Measurements from ENCODE around the gene FSD1.
A peak's percentile ranks its signal among the peaks of the same experiment; 100 is the strongest.
"Not testable (repeated sequence)": the region's sequence is repeated elsewhere in the genome, so short reads cannot be mapped to it uniquely, and the experiment has no call there.

Gene FSD1

DNA sequence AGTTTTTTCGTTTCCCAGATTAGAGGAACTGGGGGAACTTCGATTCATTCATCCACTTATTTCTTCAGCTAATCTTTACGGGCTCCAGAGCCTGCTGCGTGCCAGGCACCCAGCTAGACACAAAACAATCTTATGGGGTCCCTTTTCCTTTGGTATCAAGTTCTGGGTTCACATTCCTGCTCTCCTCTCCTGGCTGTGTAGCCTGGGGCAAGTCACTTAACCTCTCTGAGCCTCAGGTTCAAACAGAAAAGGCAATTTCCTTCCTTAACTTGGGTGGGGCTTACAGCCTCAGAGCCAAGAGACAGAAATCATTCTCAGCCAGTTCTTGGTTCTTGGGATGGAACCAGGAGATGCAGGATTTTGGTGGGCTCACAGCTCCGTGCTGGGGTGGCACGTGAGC is 19.4 kb upstream of the FSD1 start:
- no peak for DNase-seq (ENCODE audit: low spot score)

DNA sequence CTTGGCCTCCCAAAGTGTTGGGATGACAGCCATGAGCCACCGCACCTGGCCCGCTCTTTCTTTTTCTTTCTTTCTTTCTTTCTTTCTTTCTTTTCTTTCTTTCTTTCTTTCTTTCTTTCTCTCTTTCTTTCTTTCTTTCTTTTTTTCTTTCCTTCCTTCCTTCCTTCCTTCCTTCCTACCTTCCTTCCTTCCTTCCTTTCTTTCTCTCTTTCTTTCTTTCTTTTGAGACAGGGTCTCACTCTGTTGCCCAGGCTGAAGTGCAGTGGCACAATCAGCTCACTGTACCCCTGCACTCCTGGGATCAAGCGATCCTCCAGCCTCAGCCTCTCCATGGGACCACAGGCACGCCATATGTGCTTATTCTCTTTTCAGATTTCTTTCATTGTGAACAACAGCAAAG is 18.3 kb upstream of the FSD1 start:
- DNase-seq (ENCODE audit: low spot score) = not testable (repeated sequence)

DNA sequence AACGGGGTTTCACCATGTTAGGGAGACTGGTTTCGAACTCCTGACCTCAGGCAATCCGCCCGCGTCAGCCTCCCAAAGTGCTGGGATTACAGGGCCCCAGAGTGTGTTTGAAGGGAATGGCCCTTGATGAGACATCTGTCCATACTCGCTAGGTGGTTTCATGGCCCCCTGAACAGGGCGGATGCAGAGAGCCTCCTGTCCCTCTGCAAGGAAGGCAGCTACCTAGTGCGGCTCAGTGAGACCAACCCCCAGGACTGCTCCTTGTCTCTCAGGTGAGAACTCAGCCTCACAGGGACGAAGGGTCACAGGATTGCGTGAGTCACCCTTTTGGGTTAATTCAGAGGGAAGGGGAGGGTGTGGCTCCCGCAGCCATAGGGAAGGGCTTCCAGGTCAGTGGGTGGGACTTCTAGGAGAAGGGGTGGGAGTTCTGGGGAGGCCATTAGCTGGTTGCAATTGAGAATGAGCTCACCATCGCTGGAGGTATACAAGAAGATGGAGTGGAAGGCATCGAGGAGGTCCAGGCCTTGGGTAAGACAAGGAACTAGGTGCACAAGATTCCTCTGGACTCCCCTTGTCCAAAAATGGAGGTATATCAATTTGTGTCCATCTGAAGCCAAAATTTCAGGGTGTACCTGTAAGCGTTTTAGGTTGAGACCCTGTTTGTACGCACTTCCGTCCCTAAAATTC is 16.2 kb upstream of the FSD1 start:
- DNase-seq (ENCODE audit: low spot score) = no peak

DNA sequence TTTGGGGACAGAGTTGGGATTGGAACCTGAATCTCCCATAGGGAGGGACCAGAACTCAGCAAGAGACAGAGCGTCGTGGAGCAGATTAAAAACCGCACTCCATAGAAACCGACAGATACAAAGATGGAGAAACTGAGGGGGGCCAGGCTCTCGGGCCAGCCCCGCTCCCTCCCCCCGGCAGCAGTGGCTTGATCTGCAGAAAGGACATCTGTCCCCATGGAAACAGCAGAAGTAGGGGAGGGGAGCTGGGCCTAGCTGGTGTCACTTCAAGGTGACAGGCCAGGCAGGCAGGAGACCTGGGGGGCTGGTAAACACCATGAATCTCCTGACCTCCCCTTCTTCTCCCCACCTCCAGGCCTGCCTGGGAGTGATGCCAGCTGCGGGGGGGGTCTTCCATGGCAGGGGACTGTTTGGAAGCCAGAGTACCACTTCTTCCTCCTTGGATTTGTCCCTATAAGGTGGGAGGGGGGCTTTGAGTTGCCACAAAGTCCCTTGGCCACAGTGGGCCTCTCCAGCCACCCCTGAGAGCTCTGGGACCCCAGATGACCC is 13.1 kb upstream of the FSD1 start:
- no peak for DNase-seq (ENCODE audit: low spot score)

DNA sequence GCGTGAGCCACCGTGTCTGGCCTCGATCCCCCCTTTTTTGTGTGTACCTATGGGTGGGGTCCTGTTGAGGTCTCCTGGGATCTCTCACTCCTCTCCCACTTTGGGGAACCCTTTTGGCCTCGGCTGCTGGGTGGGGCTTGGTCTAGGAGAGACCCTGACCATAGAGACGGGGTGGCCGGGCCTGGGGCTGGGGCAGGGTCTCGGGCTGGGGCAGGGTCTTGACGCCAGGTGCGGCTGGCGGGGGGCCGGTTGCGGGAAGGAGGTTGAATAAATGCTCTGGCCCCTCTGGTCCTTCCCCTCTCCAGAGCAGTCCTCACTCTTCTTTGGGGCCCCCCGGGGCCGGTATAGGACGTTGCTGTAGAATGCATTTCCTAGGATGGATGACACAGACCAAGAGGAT is 11.9 kb upstream of the FSD1 start:
- no peak for DNase-seq (ENCODE audit: low spot score)

DNA sequence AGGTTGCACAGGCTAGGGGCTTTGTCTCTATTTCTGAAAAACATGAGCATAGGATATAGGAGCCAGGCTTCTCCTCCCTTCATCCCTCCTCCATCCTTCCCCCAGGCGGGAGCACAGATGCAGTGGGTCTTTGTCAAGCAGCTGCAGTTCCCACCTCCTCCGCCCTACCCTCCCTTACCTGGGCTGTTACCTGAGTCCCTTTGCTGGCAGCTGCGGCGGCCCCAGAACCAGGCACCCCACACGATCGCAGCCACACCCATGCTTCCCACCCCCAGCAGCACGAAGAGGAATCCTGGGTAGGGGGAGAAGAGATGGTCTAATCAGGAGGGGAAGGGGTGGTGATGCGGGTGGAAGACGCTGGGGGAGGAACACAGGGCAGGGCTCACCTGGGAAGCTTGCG is 10.0 kb upstream of the FSD1 start:
- DNase-seq (ENCODE audit: low spot score) = no peak

DNA sequence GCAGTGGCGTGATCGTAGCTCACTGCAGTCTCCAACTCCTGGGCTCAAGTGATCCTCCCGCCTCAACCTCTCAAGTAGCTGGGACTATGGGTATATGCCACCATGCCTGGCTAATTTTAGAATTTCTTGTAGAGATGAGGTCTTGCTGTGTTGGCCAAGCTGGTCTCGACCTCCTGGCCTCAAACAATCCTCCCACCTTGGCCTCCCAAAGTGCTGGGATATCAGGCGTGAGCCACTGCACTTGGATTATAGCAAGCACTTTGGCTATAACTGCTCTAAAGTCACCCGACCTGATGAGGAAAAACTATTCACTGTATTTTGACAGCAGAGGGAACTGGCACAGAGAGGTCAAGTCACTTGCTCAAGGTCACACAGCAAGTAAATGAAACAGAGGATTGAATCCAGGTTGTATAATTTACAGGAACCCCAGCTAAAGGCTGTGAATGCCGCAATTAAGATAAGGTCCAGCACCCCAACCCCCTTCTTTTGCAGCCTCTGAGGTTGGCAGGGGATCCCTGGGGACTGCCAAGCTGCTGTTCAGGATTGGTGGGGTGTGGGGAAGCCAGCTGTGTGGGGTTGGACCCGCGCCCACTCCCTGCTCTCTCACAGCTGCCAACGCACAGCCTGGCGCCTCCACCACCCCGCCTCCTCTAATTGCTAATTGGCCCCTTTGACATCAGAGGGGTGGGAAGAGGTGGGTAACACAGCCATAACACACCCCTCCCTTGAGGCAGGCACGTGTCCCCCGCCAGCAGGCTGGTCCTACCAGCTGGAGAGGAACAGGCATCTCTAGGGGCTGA is 8.2 kb upstream of the FSD1 start:
- DNase-seq (ENCODE audit: low spot score) = no peak

DNA sequence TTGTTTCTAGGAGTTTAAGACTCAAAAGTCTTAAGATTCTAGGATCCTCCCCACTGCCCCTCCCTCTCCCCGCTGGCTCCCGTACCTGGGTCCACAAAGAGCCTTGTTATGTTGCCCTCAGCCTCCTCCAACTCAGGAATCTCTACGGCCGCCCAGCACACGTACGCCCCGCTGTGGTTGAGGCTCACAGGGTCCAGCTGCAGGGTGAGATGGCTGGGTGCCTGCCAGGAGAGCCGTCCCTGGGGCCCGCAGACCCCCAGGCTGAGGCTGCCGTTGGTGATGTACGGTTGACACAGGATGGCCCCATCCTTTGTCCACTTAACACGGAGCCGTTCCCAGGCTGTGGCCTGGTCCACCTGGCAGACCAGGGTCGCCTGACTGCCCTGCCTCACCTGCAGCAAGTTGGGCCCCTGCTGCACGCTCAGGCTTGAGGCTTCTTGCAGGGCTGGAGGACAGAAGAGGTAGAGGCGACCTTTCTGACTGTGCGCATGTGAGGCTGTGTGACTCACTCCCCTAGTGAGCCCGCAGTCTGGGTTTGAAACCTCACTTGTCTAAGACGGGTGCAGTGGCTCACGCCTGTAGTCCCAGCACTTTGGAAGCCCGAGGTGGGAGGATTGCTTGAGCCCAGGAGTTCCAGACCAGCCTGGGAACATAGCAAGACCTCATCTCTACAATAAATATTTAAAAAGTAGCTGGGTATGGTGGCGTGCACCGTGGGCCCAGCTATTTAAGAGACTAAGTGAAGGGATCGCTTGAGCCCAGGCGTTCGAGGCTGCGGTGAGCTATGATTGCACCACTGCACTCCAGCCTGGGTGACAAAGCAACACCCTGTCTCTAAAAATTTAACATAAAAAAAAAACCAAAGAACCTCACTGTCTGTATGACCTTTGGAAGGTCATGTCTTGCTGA is 6.2 kb upstream of the FSD1 start:
- no peak for DNase-seq (ENCODE audit: low spot score)

DNA sequence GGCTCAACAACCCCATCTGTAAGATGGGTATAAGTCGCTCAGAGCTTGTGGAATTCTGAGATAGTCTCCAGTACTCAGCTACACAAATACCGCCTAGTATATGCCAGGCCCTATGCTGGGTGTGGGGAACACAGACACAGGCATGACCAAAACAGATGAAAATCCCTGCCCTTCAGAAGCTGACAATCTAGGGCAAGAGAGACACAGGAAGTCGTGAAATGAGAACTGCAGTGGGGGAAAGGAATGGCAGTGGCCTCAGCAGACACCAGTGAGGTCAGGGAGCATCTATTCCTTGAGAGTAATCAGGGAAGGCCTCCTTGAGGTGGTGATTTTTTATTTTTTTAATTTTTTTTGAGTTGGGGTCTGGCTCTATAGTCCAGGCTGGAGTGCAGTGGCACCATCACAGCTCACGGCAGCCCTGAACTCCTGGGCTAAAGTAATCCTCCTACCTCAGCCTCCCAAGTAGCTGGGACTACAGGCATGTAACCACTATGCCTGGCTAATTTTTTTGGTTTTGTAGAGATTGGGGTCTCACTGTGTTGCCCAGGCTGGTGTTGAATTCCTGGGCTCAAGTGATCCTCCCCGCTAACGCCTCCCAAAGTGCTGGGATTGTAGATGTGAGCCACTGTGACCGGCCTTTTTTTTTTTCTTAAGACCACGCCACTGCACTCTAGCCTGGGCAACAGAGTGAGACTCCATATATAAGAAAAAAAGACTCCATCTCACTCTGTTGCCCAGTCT is 5.4 kb upstream of the FSD1 start:
- no peak for DNase-seq (ENCODE audit: low spot score)

DNA sequence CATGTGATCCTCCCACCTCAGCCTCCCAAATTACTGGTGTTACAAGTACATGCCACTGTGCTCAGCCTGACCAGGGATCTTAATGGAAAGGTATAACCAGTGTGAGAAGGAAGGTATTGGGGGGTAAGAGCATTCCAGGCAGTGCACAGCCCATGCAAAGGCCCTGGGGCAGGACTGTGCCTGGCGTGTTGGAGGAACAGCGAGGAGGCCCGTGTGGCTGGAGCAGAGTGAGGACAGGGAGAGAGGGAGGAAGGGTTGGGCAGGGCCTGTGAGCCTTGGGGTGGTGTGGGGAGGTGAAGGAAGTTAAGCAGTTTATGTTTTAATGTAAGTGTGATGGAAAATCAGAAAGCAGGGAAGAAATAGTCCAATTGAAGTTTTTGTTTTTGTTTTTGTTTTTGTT is 3.8 kb upstream of the FSD1 start:
- no peak for DNase-seq (ENCODE audit: low spot score)

DNA sequence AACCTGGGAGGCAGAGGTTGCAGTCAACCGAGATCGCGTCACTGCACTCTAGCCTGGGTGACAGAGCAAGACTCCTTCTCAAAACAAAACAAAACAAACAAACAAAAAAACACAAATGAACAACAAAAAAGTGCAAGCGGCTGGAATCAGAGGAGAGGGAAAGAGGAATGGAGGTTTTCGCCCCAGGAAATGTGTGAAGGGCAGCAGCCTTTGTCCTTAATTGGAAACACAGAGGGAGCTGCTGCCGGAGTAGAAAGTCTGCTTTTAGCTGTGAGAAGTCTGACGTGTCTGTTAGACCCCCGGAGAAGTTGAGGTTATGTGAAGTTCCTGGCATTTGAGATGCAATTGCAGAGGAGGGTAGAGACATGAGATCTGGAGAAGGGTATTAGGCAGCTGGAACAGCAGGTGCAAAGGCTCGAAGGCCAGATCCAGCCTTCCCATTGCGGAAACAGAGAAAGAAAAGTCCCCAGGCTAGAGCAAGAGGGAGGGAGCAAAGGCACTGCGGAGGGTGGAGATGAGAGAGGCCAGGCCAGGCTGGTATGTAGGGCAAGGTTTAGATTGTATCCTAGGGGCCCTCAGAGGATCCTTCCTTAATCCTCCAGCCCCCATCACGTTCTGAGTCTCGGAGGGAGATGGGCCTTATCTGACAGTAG is 2.7 kb upstream of the FSD1 start:
- no peak for DNase-seq (ENCODE audit: low spot score)

DNA sequence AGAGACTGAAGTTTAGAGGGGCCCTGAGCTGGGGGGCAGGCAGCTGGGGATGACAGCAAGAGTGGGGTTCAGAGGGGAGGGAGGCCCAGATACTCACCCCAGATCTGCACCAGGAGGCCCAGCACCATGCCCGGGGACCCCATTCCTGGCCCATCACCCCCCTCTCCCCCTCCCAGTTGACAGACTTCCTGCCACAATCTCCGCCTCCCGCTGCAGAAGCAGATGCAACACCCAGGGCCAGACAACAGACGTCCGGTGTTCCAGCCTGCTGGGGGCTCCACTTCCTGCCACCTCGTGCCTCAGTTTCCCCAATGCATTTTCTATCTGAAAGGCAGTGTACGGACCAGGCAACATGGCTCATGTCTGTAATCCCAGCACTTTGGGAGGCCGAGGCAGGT is 2.2 kb upstream of the FSD1 start, which contains the start of gene TMIGD2:
Gene TMIGD2 (minus strand): TSS at position 147 of the 398 bp plus-strand sequence. CDS start 4 bp downstream, at position 143.
- DNase-seq (ENCODE audit: low spot score) = no peak

DNA sequence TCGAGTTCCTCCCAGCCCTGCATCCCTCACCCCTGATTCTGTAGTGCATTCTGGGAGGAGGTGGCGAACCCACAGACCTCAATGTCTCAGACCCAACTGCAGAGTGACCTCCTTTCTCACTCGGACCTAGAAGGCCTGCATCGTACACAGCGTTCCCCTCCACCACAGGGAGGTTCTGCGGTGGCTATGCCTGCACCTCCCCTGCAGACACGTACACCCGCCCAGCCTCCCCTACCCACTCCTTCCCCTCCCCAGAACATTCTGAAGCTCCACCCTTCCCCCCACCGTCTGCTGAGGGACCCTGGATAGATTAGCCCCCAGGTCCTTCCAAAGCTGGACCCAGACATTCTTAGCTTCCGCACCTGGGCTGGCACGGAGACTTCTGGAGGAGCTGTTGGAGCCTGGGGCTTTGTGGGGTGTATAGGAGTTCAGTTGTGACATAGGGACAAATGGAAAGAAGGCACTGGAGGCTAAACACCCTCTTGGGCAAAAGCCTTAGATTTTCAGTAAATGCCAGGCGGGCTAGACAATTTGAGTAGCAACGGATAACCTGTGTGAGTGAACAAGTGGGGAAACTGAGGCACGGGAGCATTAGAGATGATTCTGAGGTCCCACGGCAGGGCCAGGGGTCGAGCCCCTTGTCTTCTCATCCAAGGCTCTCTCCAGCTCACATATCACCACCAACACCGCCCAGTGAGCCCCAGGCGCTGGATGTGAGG is 420 bp upstream of the FSD1 start:
- DNase-seq (ENCODE audit: low spot score) = no peak

DNA sequence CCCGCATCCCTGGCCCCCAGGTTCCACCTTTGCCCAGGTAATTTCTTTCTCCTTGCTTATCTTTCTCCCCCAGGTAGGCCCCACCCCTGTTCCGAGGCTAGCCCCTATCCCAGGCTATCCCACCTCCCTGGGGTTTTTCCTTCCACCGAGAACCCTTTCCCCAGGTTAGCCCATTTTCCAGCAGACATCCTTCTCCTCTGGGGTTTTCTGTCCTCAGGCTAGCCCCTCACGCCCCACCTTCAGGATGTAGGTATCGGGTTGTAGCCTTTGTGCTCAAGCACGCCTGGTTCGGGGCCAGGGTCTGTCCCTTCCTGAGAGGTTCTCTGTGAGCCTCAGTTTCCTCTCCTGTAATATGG is 837 bp downstream of the FSD1 start:
- DNase-seq (ENCODE audit: low spot score) = no peak

DNA sequence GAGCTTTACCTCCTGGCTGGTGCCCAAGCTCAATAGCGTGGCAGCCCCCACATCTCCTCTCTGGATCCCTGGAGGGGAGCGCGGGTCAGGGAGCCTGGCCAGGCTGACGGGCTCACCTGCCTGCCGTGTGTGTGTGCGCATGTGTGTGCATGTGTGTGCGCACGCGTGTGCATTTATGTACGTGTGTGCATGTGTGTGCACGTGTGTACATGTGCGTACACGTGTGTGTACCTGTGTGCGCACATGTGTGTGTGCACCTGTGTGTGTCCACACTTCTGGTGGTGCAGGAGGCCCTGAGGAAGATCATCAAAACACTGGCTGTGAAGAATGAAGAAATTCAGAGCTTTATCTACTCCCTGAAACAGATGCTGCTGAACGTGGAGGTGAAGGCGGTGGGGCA is 1.3 kb downstream of the FSD1 start:
- DNase-seq (ENCODE audit: low spot score) = no peak

DNA sequence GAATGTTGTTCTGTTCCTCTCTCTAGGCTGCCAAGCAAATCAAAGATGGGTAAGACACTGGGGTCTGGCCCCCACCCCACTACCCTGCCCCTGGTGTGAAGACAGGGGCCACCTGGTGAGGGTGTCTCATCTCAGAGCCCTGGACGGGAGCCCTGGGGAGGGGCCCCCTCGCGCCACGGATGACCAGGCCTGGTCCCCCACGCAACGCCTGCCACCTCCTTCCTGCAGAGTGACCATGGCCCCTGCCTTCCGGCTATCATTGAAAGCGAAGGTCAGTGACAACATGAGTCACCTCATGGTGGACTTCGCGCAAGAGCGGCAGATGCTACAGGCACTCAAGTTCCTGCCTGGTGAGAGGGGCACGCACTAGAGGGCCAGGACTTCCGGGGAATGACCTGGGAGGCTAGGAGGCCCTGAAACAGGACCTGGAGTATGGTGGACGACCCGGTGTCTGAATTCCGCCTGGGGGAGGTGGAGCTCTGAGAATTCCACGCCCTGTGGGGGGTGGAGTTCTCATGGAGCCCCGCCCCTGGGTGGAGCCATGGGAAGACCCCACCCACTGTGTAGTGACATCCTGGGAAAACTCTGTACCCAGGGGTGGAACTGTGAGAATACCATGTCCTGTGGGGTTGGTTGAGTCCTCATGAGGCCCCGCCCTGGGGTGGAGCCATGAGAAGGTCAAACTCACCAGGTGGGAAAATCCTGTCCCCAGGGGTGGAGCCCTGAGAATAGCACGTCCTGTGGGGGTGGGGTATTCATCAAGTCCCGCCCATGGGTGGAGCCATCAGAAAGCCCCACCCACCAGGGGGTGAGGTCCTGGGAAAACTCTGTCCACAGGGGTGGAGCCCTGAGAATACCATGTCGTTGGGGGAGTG is 6.1 kb downstream of the FSD1 start:
- DNase-seq (ENCODE audit: low spot score) = peak; percentile 9

DNA sequence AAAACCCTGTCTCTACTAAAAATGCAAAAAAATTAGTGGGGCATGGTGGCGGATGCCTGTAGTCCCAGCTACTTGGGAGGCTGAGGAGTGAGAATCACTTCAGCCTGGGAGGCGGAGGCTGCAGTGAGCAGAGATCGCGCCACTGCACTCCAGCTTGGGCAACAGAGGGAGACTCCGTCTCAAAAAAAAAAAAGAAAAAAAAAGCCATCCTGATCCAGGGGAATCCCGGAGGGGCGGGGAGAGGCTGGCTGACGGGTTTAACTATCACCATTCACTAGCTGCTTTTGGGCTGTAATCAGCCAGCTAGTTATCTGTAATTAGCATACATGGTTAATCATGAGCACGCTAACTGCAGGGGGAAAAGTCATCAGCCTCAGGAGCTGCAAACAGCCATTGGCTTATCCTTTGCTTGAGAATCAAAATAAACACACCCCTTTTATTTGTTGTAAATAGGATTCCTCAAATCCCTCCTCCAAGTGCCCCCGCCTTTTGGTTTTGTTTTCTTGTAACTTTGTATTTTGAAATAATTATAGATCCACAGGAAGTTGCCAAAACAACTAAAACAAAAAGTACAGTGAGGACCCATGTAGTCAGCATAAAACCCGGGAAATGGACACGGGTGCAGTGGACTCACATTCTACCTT is 9.6 kb downstream of the FSD1 start:
- no peak for DNase-seq (ENCODE audit: low spot score)

DNA sequence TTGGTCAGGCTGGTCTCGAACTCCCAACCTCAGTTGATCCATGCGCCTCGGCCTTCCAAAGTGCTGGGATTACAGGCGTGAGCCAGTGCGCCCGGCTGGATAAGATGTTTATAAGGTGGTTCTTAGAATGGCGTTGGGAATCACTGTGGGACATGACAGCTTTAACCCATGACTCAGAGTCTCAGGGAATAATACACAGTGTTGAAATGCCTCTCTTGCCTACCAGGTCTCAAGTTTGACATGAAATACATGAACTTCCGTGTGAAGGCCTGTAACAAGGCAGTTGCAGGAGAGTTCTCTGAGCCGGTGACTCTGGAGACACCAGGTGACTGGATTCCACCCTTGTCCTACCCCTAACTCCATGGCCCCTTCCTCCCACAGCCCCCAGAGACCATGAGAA is 12.6 kb downstream of the FSD1 start:
- DNase-seq (ENCODE audit: low spot score) = no peak

DNA sequence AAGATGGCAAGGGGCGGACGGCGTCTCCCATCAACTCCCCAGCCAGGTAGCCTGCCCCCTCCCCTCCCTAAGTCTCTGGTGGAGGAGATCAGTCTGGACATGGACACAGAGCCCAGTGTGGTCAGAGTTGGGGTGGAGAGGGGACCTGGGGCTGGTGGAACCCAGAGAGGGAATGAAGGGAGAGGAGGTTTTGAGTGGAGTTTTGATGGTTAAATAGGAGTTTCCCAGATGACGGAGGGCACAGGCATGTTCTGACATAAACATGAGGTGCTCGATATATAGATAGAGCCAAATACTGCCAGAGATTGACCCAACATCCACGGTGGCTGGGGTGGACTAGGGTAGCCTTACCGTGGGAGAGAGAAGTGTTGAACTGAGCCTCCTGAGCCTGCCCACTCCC is 14.1 kb downstream of the FSD1 start:
- no peak for DNase-seq (ENCODE audit: low spot score)
